ENCODE measurements around the gene ACTA1. TPM values are rescaled to one million over a fixed set of nuclear protein-coding genes. Genes with fewer than 3 reads are reported as not detected.
A peak's percentile ranks its signal among the peaks of the same experiment; 100 is the strongest.

ACTA1 gene
- 0.08 and 0.16 TPM in 2 replicates for polyA plus RNA-seq (2011; rRNA removed)
- polyA plus RNA-seq (2012; cell fraction: cytosol; rRNA removed), result 0.43 and 0.46 TPM in 2 replicates
- polyA plus RNA-seq (2012; cell fraction: nucleus; rRNA removed), result 2.6 and 4.0 TPM in 2 replicates
- polyA plus RNA-seq (2017; fragmentation: RNase III; extraction: RNeasy Plus Mini Kit Qiagen cat#74134 plus additional on column Dnase treatment), result 0.16 to 0.25 TPM (median 0.24 TPM) in 3 replicates
- polyA minus RNA-seq (2011; rRNA and poly(A)+ RNA removed), result not detected in 2 replicates

GRCh38 chr1:229434005-229434640 is at the start of gene ACTA1:
Gene ACTA1 (minus strand): TSS chr1:229434094. CDS start chr1:229433115, 979 bp downstream.
- DNase-seq (ENCODE audit: low read depth in 1 of 2, low spot score in 1 of 2) (no peak), FAIRE-seq (no peak), ATAC-seq (peak; percentile 11 to 16; a peak in 4 of 6 replicates)
- Histone ChIP-seq H3K9me3 (no peaks in the 10 kb centered on the region), H3K4me1 (no peaks in the 10 kb centered on the region), H3K4me2 (no peak within 1 kb of the TSS), H3K27ac (no peak within 1 kb of the TSS), H3K4me3 (no peak within 1 kb of the TSS)
- CTCF ChIA-PET, result interaction anchor here (1.4 kb wide), 1 partner anchor 12 kb away, joined by 3 read pairs; no protein-coding TSS in a partner anchor
- POLR2A ChIA-PET, result no interaction called here
- TF ChIP-seq PHF8 (IDR thresholded peaks at IDR 0.05; ENCODE audit: borderline replicate concordance, low read depth) (no peak), CBX2 (IDR thresholded peaks at IDR 0.05; ENCODE audit: borderline replicate concordance, low read depth) (no peak), SMC3 (IDR thresholded peaks at IDR 0.05) (no peak), HMGXB4 (CRISPR knock-in tag; IDR thresholded peaks at IDR 0.05; ENCODE audit: borderline replicate concordance) (no peak), TFCP2L1 (CRISPR knock-in tag; IDR thresholded peaks at IDR 0.05) (no peak), POLR2A (IDR thresholded peaks at IDR 0.05; ENCODE audit: low read length) (no peak), RARB (CRISPR knock-in tag; IDR thresholded peaks at IDR 0.05) (no peak), MYC (IDR thresholded peaks at IDR 0.05; ENCODE audit: borderline replicate concordance, low read length) (no peak), EHF (CRISPR knock-in tag; IDR thresholded peaks at IDR 0.05) (no peak), MAX (IDR thresholded peaks at IDR 0.05) (no peak)
- WGBS (ENCODE audit: missing lambda C conversion rate), result 72% methylated on average over 37 of the region's 51 CpGs

- peak in 1 of 2 experiments; percentile 45; a peak in 3 of 6 replicates for ATAC-seq
- Histone ChIP-seq H3K27ac (no peak overlapping the region), H3K9me3 (no peaks in the 10 kb centered on the region), H3K4me2 (no peak overlapping the region), H3K4me3 (no peak overlapping the region), H3K4me1 (no peaks in the 10 kb centered on the region)
- no peak for TF ChIP-seq HOXB5 (CRISPR knock-in tag; IDR thresholded peaks at IDR 0.05)
- TF ChIP-seq ZSCAN20 (CRISPR knock-in tag; IDR thresholded peaks at IDR 0.05), result no peak
- TF ChIP-seq ESRRA (IDR thresholded peaks at IDR 0.05; ENCODE audit: borderline replicate concordance, low read length), result no peak
- TF ChIP-seq POLR2AphosphoS2 (conservative IDR thresholded peaks at IDR 0.05; ENCODE audit: low read length), result no peak
- TF ChIP-seq SMC3 (IDR thresholded peaks at IDR 0.05), result no peak
- no peak for TF ChIP-seq CHD4 (IDR thresholded peaks at IDR 0.05; ENCODE audit: borderline replicate concordance)
- TF ChIP-seq PHF8 (IDR thresholded peaks at IDR 0.05; ENCODE audit: borderline replicate concordance, low read depth), result no peak
- TF ChIP-seq TP53 (CRISPR knock-in tag; IDR thresholded peaks at IDR 0.05), result no peak
- no peak for TF ChIP-seq RCOR1 (IDR thresholded peaks at IDR 0.05; ENCODE audit: low read depth, low read length)
- no peak for TF ChIP-seq KDM5A (IDR thresholded peaks at IDR 0.05)
- TF ChIP-seq KDM1A (IDR thresholded peaks at IDR 0.05; ENCODE audit: low read depth), result no peak
- TF ChIP-seq USF2 (IDR thresholded peaks at IDR 0.05), result no peak
- TF ChIP-seq CTCF (IDR thresholded peaks at IDR 0.05), result no peak
- CTCF ChIA-PET, result interaction anchor here (0.7 to 5.9 kb wide), 39 partner anchors 8 to 832 kb away, joined by 3 to 115 read pairs (median 5); partner anchors contain the start of genes NUP133 and RAB4A
- POLR2A ChIA-PET, result interaction anchor here (1.4 to 1.5 kb wide), 2 partner anchors 25 to 224 kb away, joined by 8 read pairs; partner anchors contain the start of gene NUP133
- FAIRE-seq, result no peak
- no peak for DNase-seq (ENCODE audit: low read depth in 1 of 2, low spot score in 1 of 2)
- 93% methylated on average over 5 of the region's 5 CpGs for WGBS (ENCODE audit: missing lambda C conversion rate)
Observed at GRCh38 chr1:229482511-229482910, 48.6 kb upstream of the ACTA1 start.
